Stomach (tissue), 9 donors: ENCODE data around the gene OXER1. TPM values are rescaled to one million over a fixed set of nuclear protein-coding genes. Genes with fewer than 3 reads are reported as not detected.

Source experiments
- DNase-seq, 2 donors: peaks; one replicate each; pipeline versions ENCODE4 v3.0.0 to v3.0.0-alpha.2; 2013 to 2019
- H3K27ac ChIP-seq, 5 donors: fragments of 200-600 bp in 4 of 5; sonication (generic) in 4 of 5; one replicate each; pipeline ENCODE4 v1.5.1; 2013 to 2019; ENCODE audit warnings: mild to moderate bottlenecking in 1 of 5, moderate library complexity in 1 of 5
- H3K27me3 ChIP-seq, 3 donors: fragments of 200-600 bp; sonication (generic); one replicate each; pipeline ENCODE4 v1.5.1; 2017 to 2019; ENCODE audit warnings: mixed run types in 1 of 3
- H3K36me3 ChIP-seq, 4 donors: fragments of 200-600 bp; sonication (generic); 1 replicate in 3 of 4; 2 replicates in 1 of 4; pipeline ENCODE4 v1.5.1; 2016 to 2019
- H3K4me1 ChIP-seq, 4 donors: fragments of 200-600 bp; sonication (generic); one replicate each; pipeline ENCODE4 v1.5.1; 2016 to 2019
- H3K4me3 ChIP-seq, 4 donors: fragments of 200-600 bp; sonication (generic) in 3 of 4; one replicate each; pipeline ENCODE4 v1.5.1; 2016 to 2019; ENCODE audit warnings: mild to moderate bottlenecking in 1 of 4
- H3K9me3 ChIP-seq, 4 donors: fragments of 200-600 bp; sonication (generic); one replicate each; pipeline ENCODE4 v1.5.1; 2016 to 2019
- EP300 ChIP-seq: sonication (generic); formaldehyde crosslinking; IDR thresholded peaks from one replicate; pipeline ENCODE4 v1.6.1; 2017; ENCODE audit warnings: antibody characterized with exemption
- POLR2A ChIP-seq, 4 donors: fragments of 450-650 bp; IDR thresholded peaks; one replicate each; pipeline ENCODE4 v1.6.1; 2016; ENCODE audit warnings: antibody characterized with exemption in 4 of 4, control low read depth in 2 of 4, mild to moderate bottlenecking in 1 of 4, moderate library complexity in 1 of 4
- POLR2AphosphoS5 ChIP-seq, 3 donors: sonication (generic); formaldehyde crosslinking; IDR thresholded peaks; one replicate each; pipeline ENCODE4 v1.6.1; 2016; ENCODE audit warnings: antibody characterized with exemption in 3 of 3
- WGBS, 5 donors: extraction: QIAGEN DNeasy Blood & Tissue Kit in 3 of 5; methylation state at CpG; one replicate each; pipeline versions ENCODE4 v1.1.5 to v1.1.7; 2013 to 2018; 5-methylcytosine and 5-hydroxymethylcytosine counted together
- intact Hi-C: fragments of 100-400 bp; cut with DNase I; formaldehyde crosslinking; loops from one replicate; pipeline ENCODE4 v1.15.1; 2023; ENCODE audit warnings: low total_unique reads
- polyA plus RNA-seq, 3 donors: library from polyadenylated mRNA; stranded (reverse); fragments of 200-250 nt; gene quantifications; one replicate each; pipeline ENCODE4 v1.2.3, GENCODE V29; 2013
- total RNA-seq, 5 donors: library from RNA; depleted of rRNA; stranded (reverse); fragments of >200 nt; gene quantifications; one replicate each; pipeline versions ENCODE4 v1.1.0 to v1.2.3, GENCODE V29; 2014 to 2016
- TF ChIP-seq, protein P1 (sequence below), 7 experiments: fragments of 450-650 bp in 4 of 7; fragments of 200-600 bp in 3 of 7; sonication (generic) in 3 of 7; IDR thresholded peaks; one replicate each; pipeline ENCODE4 v1.5.1; 2016 to 2019; ENCODE audit warnings: antibody characterized with exemption in 7 of 7, control low read depth in 2 of 7, mild to moderate bottlenecking in 1 of 7
- donor health status: healthy with polysubstance abuse.
- donor health status: Bipolar disorder and iron deficiency.
- donor health status: healthy.

The OXER1 gene
- total and polyA plus RNA-seq, 8 donors, result 0.46 to 7.8 (median 1.5) TPM; not detected in 2

GRCh38 chr2:42767899-42768705 lies 4.2 kb upstream of the OXER1 start:
- Histone ChIP-seq H3K27ac (no peak overlapping the region), H3K4me1 (peaks cover 0 to 6% (median 0%) of the 10 kb centered on the region in 4 donors), H3K27me3 (no peaks in the 10 kb centered on the region), H3K36me3 (peaks cover 0 to 11% (median 4%) of the 10 kb centered on the region in 4 donors), H3K4me3 (no peak overlapping the region), H3K9me3 (no peaks in the 10 kb centered on the region)
- no peak for DNase-seq
- 79 to 91% (median 82%) methylated on average over 8 to 14 of the region's 14 CpGs for WGBS, 5 donors
- intact Hi-C loops, result no loop called here
- TF ChIP-seq POLR2AphosphoS5 (IDR thresholded peaks at IDR 0.05) (no peak), EP300 (no peak), POLR2A (IDR thresholded peaks at IDR 0.05) (no peak)
- TF ChIP-seq, protein P1, sequence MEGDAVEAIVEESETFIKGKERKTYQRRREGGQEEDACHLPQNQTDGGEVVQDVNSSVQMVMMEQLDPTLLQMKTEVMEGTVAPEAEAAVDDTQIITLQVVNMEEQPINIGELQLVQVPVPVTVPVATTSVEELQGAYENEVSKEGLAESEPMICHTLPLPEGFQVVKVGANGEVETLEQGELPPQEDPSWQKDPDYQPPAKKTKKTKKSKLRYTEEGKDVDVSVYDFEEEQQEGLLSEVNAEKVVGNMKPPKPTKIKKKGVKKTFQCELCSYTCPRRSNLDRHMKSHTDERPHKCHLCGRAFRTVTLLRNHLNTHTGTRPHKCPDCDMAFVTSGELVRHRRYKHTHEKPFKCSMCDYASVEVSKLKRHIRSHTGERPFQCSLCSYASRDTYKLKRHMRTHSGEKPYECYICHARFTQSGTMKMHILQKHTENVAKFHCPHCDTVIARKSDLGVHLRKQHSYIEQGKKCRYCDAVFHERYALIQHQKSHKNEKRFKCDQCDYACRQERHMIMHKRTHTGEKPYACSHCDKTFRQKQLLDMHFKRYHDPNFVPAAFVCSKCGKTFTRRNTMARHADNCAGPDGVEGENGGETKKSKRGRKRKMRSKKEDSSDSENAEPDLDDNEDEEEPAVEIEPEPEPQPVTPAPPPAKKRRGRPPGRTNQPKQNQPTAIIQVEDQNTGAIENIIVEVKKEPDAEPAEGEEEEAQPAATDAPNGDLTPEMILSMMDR (IDR thresholded peaks at IDR 0.05), result no peak

DNA sequence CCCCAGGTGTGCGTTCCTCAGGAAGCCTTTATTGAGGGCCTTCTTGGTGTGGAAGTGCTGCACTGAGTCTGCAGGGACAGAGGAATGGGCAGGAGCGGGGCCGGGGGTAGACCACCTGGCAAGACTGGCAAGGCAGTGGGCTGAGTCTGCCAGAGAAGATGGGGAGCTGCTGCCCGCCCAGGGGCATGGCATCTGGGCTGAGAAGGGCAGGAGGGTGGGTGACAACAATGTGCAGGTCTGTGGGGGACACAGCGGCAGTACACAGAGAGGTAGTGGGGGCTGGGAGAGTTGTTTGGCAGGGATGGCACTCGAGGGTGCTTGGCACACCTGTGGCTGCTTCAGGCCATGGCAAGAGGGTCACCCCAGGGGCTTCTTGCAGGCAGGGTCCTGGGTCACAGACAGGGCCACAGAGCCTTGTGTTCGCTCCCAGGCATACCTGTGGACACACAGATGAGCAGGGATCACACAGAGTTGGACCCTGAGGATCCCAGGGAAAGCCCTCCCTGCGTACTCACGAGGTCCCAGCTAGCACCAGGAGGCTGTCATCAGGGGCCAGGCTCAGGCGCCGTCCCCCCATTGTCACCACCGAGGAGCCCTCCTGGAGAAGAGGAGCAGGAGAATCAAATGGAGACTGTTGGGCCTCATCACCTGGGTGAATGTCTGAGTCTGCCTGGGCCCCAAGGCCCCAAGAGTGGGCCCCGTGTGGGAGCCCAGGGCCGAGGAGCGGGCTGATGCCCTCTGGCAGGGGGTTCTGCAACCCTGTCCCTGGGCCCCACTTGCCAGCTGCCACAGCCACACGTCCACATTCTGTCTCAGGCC lies 3.4 kb upstream of the OXER1 start:
- intact Hi-C loops, result no loop called here
- Histone ChIP-seq H3K36me3 (peaks cover 0 to 18% (median 5%) of the 10 kb centered on the region in 4 donors), H3K4me3 (no peak overlapping the region), H3K9me3 (no peaks in the 10 kb centered on the region), H3K27ac (no peak overlapping the region), H3K4me1 (peaks cover 0 to 6% (median 0%) of the 10 kb centered on the region in 4 donors), H3K27me3 (no peaks in the 10 kb centered on the region)
- 87 to 92% (median 89%) methylated on average over 14 to 16 of the region's 16 CpGs for WGBS, 5 donors
- TF ChIP-seq POLR2A (IDR thresholded peaks at IDR 0.05), result no peak
- no peak for TF ChIP-seq EP300
- TF ChIP-seq, protein P1 (IDR thresholded peaks at IDR 0.05), result no peak
- TF ChIP-seq POLR2AphosphoS5 (IDR thresholded peaks at IDR 0.05), result no peak
- no peak for DNase-seq

GRCh38 chr2:42765686-42766085 lies 1.8 kb upstream of the OXER1 start:
- intact Hi-C loops, result no loop called here
- WGBS, 5 donors, result 86 to 96% (median 92%) methylated on average over 9 of the region's 9 CpGs
- no peak for DNase-seq
- H3K4me1 ChIP-seq, result peaks cover 0 to 5% (median 0%) of the 10 kb centered on the region in 4 donors
- TF ChIP-seq POLR2A (IDR thresholded peaks at IDR 0.05) (no peak), POLR2AphosphoS5 (IDR thresholded peaks at IDR 0.05) (no peak)
- TF ChIP-seq, protein P1 (IDR thresholded peaks at IDR 0.05), result no peak
- peaks cover 0 to 18% (median 5%) of the 10 kb centered on the region in 4 donors for H3K36me3 ChIP-seq
- no peak overlapping the region for H3K4me3 ChIP-seq
- H3K9me3 ChIP-seq, result no peaks in the 10 kb centered on the region
- H3K27me3 ChIP-seq, result no peaks in the 10 kb centered on the region
- no peak overlapping the region for H3K27ac ChIP-seq

DNA sequence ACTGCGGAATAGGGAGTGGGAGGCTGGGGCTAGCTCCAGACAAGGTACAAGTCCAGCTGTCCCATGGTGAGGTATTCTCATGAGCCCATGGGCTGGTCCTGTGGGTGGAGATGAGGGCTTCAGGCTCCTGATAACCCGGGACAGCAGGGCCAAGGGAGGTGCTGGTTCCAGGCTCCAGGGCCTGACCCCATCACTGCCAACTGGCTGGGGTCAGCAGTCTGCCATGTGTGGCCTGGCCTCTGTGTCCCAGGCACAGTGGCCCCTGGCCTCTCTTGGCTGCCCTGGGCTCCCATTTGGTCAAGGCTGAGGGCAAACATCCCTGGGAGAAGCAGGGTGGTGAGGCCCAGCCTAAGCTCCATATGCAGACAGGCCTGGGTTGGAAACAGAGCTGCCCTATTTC lies 966 bp upstream of the OXER1 start:
- WGBS, 5 donors, result 83 to 95% (median 92%) methylated on average over 2 of the region's 2 CpGs
- Histone ChIP-seq H3K4me3 (no peak overlapping the region), H3K27me3 (no peaks in the 10 kb centered on the region), H3K36me3 (peaks cover 0 to 18% (median 5%) of the 10 kb centered on the region in 4 donors), H3K9me3 (no peaks in the 10 kb centered on the region), H3K27ac (no peak overlapping the region), H3K4me1 (no peaks in the 10 kb centered on the region)
- DNase-seq, result no peak
- TF ChIP-seq, protein P1 (IDR thresholded peaks at IDR 0.05), result no peak
- TF ChIP-seq POLR2AphosphoS5 (IDR thresholded peaks at IDR 0.05) (no peak), EP300 (no peak), POLR2A (IDR thresholded peaks at IDR 0.05) (no peak)
- intact Hi-C loops, result no loop called here
